Stimulated activated CD4-positive, alpha-beta T cell treated with anti-CD3 and anti-CD28 coated beads, Interleukin-1b, Interleukin-23, amount 100 ng/mL, for 24 hours (primary cell): ENCODE measurements around the gene SOX9.
"Not testable (repeated sequence)": the region's sequence is repeated elsewhere in the genome, so short reads cannot be mapped to it uniquely, and the experiment has no call there.

Experiments used
- DNase-seq, 4 experiments: peaks; one replicate each; pipeline ENCODE4 v3.0.0-alpha.2; 2020; ENCODE audit warnings: low read depth in 4 of 4, low spot score in 1 of 4

Gene SOX9

GRCh38 chr17:72125742-72126141, 4.9 kb downstream of the SOX9 start:
- no peak for DNase-seq

DNA sequence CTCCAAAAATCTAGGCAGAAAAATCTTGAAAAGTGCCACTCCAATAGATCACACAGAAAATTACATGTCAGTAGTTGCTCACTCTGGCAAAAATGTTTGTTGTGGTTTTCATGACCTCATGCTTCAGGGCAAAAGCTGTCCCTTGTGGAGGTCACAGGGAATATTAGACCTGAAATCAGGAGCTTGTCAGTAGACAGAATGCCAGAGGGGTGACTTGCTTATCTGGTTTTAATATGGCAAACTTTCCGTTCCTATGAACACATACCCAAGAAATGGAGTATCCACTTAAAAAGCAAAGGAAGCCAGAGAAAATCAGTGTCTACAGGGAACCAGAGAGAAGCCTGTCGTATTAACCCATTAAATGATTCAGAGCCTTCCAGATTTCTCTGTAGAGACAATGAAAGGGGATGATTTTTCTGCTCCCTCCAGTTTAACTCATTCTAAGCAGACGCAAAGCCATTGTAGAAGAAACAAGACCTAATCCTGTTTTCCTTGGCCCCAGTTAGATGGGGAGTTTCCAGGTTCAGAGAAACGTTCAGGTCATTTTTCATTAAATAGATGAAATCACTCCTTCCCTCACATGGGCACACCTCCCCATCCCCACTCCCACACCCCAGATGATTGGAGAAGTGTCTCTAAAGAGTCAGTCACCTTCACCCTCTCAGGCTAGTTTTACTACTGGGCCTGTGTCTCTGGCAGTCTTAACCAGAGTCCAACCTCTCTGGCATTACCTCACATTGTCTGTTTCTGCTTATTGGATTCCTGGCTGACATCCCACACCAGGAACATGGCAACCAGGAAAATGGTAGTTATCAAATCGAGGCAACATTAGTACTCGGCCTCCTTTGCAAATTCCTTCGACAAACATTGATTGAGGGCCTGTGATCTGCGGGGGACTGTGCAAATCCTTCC, 6.0 kb downstream of the SOX9 start:
- DNase-seq: no peak

- no peak for DNase-seq
These were observed 7.2 kb downstream of the SOX9 start for GRCh38 chr17:72128039-72128438.

DNA sequence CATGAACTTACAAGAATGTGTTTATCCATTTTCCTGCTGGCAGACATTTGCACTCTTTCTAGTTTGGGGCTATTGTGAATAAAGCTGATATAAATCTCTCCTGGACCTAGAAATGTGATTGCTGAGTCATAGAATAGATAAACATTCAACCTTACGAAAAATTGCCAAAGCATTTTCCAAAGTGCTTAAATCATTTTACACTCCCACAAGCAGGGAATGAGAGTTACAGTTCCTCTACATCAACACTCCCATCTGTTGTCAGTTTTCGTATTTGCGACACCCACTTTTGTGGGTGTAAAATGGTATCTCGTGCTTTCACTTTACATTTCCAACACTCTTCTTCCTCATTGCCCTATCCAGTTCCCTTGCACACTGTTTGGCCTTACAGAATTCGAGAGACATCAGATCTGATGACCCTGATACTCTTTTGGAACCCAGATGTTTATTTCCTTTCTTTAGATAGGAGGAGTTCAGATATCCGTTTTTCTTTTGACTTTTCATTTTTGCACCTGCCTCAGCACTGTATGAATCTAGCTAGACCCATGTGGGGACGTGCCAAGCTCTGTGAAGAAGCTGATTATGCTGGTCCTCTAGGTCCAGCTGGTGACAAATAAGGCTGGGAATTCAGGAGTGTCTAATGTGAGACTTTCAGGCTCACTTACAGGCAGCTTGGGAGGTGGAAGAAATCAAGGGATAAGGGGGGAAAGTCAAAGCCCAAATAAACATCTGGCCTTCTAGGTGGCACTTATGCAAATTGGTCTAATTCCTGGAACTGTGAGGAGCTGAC, 14.0 kb downstream of the SOX9 start:
- no peak for DNase-seq

GRCh38 chr17:72135546-72136325, 14.9 kb downstream of the SOX9 start:
- no peak for DNase-seq

- DNase-seq: no peak
These were observed 15.9 kb downstream of the SOX9 start for GRCh38 chr17:72136692-72137091.

GRCh38 chr17:72137161-72137560, 16.3 kb downstream of the SOX9 start:
- DNase-seq: no peak

- DNase-seq: no peak
These were observed 18.4 kb downstream of the SOX9 start for GRCh38 chr17:72139212-72139611.

DNA sequence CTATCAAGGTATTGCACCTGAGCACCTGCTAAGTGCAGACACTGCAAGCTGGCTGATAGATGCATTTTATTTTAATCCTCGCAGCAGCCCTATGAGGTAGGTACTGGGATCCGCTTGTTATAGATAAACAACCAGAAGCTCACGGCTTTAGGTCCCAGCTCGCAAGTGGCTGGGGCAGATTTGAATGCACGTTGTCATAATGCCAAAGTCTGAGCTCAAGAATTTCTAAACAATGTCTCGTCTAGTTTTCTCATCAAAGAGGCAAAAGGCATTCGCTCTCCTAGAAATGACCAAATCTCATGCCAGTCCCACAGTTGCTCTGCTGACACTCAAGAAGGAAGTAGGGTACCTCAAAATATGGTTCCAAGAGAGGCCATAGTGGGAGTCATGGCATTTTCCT, 20.5 kb downstream of the SOX9 start:
- DNase-seq: no peak

- not testable (repeated sequence) for DNase-seq
These were observed 21.3 kb downstream of the SOX9 start for GRCh38 chr17:72142097-72142496.

- no peak for DNase-seq
These were observed 21.8 kb downstream of the SOX9 start for GRCh38 chr17:72142614-72143013.

DNA sequence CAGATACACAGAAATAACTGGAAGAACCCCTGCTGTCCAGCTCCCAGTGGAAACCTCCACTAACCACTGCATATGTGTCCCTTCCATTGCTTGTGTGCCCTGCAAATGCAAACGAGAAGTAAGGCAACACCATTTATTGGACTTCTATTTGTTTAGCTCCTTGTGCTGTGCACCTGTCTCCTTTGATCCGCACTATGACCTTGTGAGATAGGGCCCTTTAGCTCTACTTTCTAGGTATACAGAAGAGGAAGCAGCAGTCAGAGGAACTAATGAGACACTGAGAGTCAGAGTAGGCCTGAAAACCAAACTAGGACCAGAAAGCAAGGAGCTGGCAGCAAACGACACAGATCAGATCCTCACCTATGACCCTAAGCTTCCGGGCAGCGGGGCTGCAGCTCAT, 22.4 kb downstream of the SOX9 start:
- no peak for DNase-seq

- DNase-seq: no peak
These were observed 23.3 kb downstream of the SOX9 start for GRCh38 chr17:72144101-72144500.

- DNase-seq: no peak
These were observed 24.7 kb downstream of the SOX9 start for GRCh38 chr17:72145562-72145961.

- DNase-seq: no peak
These were observed 25.1 kb downstream of the SOX9 start for GRCh38 chr17:72145962-72146361.

DNA sequence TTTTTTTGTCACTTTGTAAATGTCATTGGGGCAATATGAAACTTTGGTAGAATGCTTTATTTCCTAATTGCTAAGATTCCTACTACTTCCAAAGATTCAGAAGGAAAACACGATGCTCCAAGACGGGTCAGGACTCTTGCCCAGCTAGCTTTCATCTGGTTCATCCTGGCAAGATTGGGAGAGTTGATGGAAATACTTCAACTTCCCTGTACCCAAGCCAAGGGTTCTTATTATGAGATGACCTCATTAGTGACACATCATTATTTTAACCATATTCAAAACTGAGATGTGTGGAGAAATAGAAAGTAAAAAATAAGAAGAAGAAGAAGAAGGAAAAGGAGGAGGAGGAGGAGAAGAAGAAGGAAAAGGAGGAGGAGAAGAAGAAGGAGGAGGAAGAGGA, 25.6 kb downstream of the SOX9 start:
- no peak for DNase-seq

GRCh38 chr17:72150632-72151460, 30.0 kb downstream of the SOX9 start:
- DNase-seq: no peak

- no peak for DNase-seq
These were observed 31.0 kb downstream of the SOX9 start for GRCh38 chr17:72151565-72152386.

DNA sequence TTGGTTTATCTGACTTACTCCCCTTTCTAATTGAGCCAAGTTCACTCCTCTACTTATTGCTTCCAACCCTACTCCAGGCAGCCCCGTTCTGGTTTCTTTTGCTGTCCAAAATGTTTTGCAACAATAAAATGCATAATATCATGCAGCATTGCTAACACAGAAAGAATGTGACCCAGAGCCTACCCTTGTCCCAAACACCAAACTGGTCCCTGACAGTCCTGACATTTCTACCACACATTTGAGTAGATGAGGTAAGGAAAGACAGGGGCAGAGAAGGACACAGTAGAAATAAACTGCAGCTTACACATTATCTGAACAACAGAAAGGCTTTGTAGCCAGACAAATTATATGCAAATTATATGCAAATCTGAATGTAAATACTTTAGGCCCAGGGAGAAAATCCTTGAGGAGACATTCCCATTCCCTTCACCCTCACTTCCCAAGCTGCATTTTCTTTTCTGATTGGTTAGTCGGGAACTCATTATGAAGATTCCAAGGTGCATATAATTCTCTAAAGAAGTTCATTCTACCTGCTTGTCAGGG, 31.6 kb downstream of the SOX9 start:
- DNase-seq: no peak
